C4-2B (cell line): ENCODE data around the gene UBTFL1.
A peak's percentile ranks its signal among the peaks of the same experiment; 100 is the strongest.
"Not testable (repeated sequence)": the region's sequence is repeated elsewhere in the genome, so short reads cannot be mapped to it uniquely, and the experiment has no call there.

Experiments used
- H3K27ac ChIP-seq: fragments of 450-650 bp; 2 replicates; pipeline ENCODE4 v1.5.1; 2017
- ZFX ChIP-seq: fragments of 450-650 bp; IDR thresholded peaks from 2 replicates; pipeline ENCODE4 v1.6.1; 2017
- TF ChIP-seq, protein P1 (sequence below): fragments of 450-650 bp; conservative IDR thresholded peaks from 2 replicates; pipeline ENCODE4 v1.5.1; 2017; ENCODE audit warnings: mild to moderate bottlenecking

Gene UBTFL1, protein sequence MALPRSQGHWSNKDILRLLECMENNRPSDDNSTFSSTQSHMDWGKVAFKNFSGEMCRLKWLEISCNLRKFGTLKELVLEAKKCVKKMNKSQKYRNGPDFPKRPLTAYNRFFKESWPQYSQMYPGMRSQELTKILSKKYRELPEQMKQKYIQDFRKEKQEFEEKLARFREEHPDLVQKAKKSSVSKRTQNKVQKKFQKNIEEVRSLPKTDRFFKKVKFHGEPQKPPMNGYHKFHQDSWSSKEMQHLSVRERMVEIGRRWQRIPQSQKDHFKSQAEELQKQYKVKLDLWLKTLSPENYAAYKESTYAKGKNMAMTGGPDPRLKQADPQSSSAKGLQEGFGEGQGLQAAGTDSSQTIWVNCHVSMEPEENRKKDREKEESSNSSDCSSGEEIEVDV

DNA sequence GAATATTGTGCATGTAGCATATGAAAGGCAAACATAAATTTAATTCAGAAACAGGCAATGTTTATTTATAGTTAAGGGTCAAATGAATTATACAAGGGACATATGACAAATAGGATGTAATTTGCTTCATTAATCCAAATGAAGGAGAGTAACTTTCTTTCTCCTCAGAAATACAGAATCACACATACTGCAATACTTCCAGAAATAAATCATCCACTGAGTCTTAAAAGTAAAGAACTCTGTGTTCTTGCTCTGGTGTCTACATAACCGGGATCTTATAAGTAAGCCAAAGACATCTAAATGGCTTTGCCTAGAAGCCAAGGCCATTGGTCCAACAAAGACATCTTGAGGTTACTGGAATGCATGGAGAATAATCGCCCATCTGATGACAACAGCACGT, at the start of gene UBTFL1:
UBTFL1 (plus strand) TSS at position 301 of the 400 bp plus-strand sequence; CDS start at position 301, 0 bp downstream.
- not testable (repeated sequence) for H3K27ac ChIP-seq

DNA sequence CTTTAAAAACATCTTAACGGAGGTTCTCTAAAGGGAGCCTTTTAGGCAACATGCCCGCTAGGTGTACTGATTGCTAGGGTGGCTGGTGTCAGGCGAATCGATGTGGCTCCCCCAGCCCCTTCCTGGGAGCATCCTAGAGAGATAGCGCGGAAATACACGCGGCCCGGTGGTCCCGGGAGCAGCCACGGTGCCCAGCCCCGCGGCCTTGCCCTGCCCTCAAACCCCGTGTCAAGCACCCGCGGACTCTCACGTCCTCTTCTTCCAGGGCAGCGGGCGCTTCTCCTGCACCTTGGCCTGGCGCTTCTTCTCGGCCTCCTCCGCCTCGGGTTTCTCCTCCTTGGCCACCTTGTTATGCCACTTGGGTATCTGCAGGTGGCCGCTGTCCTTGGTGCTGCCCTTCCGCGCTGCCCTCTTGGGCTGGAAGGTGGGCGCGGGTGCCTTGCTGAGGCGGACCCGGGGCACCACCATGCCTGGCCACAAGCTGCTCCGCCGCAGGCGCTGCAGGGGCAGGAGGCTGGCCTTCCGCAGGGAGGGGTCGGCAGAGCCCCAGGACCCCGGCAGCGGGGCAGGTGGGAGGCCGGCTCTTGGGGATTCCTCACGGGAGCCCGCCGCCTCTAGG, 34.0 kb upstream of the UBTFL1 start:
- H3K27ac ChIP-seq: not testable (repeated sequence)

DNA sequence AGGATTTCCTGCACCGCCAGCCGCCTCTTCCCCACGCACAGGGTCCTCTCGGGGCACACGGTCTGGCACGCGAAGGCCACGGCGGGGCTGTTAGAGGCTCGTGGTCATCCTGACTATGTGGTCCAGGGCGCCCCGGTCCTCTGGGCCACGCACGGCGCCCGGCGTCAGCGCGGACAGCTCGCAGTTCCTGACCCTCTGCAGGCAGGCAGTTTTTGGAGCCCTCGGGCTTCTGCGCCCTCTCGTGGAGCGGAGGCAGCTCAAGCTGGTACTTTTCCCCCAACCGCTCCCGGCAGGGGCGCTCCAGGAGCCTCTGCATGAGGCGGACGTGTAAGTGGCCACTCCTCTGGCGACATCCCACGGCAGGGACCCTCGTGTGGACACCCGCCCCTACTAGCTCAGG, 33.4 kb upstream of the UBTFL1 start:
- not testable (repeated sequence) for H3K27ac ChIP-seq

DNA sequence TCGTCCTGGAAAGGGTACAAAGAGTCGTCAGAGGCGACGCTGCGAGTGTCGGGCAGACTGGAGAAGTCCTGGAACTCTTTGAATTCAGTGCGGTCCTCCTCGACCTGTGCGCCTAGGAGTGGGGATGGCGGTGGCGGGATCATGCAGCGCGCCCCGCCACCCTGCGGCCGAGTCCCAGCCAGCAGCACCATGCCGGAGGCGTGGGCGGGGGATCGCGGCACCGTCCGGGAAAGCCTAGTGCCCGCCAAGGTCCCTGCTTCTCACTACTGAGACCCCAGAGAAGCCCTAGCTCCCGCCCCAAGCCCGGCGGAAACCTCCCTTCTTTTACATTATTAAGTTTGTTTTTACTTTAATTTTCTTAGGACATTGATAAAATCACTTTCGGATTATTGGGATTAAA, 32.2 kb upstream of the UBTFL1 start:
- not testable (repeated sequence) for H3K27ac ChIP-seq

DNA sequence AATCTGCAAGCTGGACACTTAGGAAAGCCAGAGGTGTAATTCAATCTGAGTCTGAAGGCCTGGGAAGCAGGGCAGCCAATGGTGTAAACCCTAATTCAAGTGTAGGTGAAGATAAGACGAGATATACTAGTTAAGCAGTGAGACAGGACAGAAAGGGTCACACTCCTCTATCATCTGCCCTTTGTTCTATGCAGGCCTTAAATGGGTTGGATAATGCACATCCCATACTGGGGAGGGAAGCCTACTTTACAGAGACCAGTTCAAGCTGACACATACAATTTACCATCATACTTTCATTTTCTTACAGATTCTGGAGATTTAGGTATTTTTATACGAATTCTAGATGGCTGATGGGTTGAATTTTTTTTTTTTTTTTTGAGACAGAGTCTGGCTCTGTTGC, 3.0 kb downstream of the UBTFL1 start:
- not testable (repeated sequence) for H3K27ac ChIP-seq

DNA sequence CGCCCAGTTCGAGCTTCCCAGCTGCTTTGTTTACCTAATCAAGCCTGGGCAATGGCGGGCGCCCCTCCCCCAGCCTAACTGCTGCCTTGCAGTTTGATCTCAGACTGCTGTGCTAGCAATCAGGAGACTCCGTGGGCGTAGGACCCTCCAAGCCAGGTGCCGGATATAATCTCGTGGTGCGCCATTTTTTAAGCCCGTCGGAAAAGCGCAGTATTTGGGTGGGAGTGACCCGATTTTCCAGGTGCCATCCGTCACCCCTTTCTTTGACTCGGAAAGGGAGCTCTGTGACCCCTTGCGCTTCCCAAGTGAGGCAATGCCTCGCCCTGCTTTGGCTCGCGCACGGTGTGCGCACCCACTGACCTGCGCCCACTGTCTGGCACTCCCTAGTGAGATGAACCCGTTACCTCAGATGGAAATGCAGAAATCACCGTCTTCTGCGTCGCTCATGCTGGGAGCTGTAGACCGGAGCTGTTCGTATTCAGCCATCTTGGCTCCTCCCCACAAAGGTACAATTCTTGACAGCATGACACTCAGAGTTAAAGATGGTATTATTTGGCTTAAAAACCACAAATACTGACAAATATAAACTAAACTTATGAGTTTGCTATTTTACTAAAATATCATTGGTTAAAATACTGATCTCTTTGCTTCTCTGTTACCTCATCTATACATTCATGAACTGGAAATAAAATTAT, 9.6 kb downstream of the UBTFL1 start:
- not testable (repeated sequence) for H3K27ac ChIP-seq

DNA sequence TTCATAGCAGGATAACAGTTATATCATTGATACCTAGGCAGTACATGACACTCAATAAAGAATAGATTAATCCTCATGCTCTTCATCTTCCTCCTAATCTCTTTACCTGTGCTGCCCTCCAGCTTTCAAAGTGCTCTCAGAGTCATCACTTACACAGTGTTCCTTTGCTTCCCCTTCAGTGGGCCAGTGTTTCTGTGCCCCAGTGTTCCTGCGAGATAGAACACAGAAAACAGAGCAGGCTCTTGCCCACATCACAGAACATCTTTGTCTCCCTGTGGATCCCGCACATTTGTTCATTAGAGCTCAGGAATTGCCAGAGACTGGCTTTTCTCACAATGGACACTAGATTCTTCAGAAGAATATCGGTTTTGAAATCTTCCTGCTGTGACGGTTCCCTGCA, 12.5 kb downstream of the UBTFL1 start:
- not testable (repeated sequence) for H3K27ac ChIP-seq

DNA sequence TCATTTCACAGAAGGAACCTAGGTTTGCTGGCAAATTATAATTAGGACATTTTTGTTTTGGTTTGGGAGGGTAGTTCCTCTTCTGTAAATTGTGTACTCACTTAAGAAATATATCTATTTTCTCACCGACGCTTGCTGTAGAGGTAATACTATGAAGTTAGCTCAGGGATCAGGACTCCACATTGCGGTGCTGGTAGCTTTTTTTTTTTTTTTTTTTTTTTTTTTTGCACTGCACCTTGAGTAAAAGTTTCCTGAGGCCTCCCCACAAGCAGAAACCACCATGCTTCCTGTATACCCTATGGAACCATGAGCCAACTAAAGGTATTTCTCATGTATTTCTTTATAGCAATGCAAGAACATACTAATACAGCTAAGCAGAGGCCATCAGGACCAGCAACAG, 14.7 kb downstream of the UBTFL1 start:
- TF ChIP-seq, protein P1, sequence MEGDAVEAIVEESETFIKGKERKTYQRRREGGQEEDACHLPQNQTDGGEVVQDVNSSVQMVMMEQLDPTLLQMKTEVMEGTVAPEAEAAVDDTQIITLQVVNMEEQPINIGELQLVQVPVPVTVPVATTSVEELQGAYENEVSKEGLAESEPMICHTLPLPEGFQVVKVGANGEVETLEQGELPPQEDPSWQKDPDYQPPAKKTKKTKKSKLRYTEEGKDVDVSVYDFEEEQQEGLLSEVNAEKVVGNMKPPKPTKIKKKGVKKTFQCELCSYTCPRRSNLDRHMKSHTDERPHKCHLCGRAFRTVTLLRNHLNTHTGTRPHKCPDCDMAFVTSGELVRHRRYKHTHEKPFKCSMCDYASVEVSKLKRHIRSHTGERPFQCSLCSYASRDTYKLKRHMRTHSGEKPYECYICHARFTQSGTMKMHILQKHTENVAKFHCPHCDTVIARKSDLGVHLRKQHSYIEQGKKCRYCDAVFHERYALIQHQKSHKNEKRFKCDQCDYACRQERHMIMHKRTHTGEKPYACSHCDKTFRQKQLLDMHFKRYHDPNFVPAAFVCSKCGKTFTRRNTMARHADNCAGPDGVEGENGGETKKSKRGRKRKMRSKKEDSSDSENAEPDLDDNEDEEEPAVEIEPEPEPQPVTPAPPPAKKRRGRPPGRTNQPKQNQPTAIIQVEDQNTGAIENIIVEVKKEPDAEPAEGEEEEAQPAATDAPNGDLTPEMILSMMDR: no peak
- TF ChIP-seq ZFX: no peak
- no peak overlapping the region for H3K27ac ChIP-seq

DNA sequence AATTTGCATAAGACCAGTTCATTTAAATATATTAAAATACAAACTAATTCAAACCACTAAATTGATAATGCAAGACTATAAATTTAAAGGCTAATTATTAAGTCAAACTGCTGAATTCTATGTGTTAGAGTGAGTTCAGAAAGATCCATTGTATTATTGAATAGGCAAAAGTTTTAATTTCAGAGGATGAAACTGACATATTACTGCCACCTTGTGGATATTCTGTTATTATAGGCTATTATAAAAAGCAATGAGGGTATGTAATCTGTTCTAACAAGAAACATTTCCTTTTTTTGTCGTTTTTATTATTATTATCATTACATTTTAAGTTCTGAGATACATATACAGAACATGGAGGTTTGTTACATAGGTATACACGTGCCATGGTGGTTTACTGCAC, 27.8 kb downstream of the UBTFL1 start:
- TF ChIP-seq, protein P1: peak; percentile 56
- no peak for TF ChIP-seq ZFX
- no peak overlapping the region for H3K27ac ChIP-seq

DNA sequence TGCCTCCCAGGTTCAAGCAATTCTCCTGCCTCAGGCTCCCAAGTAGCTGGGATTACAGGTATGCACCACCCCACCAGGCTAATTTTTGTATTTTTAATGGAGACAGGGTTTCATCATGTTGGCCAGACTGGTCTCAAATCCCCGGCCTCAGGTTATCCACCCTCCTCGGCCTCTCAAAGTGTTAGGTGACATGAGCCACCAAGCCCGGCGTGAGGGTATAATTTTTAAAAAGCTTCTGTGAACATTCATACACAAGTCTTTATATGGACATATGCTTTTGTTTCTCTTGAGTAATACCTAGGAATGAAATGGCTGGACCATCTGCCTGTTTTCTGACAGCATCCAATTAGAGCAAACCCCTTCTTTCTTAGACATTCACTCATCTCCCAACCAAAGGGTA, 34.4 kb downstream of the UBTFL1 start:
- H3K27ac ChIP-seq: no peak overlapping the region
- TF ChIP-seq, protein P1: no peak
- no peak for TF ChIP-seq ZFX

DNA sequence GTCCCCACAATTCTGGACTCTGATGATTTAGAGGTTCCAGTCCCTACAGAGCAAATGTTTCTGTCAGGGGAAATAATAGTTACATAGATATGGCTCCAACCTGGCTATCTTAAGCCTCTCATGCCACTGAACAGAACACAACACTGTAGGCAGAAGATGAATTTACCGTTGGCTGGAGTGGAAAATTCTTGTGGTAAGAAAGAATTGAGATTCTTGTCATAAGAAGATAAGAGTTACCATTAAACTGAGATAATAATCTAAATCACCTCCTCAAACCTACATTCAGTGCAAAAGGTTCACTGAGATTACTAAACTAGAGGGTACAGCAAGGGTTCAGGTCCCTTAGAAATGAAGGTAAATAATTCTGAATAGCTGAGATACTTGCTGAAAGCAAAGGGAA, 38.6 kb downstream of the UBTFL1 start:
- TF ChIP-seq, protein P1: no peak
- no peak for TF ChIP-seq ZFX
- H3K27ac ChIP-seq: no peak overlapping the region
